DMS53 treated with DMSO at 0.1 percent for 48 hours (cell line): ENCODE results near the gene CCDC182.

Experiments
- DNase-seq: peaks from one replicate; lab custom pipeline; 2025; ENCODE audit not compliant: unreplicated experiment; lab: John Stamatoyannopoulos, UW

The CCDC182 gene

DNA sequence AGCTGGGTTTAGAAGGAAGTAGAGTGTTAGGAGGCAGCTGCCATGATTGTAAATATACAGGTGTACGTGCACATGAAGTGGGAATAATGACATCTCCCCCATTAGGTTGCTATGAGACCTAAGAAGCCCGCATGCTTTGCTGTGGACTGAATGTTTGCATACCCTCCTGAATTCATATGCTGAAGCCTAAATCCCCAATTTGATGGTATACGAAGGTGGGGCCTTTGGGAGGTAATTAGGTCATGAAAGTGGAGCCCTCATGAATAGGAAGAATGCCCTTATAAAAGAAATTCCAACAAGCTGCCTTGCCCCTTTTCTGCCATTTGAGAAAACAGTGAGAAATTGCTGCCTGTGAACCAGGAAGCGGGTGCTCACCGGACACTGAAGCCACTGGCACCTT is 44.0 kb downstream of the CCDC182 start:
- DNase-seq: no peak

DNA sequence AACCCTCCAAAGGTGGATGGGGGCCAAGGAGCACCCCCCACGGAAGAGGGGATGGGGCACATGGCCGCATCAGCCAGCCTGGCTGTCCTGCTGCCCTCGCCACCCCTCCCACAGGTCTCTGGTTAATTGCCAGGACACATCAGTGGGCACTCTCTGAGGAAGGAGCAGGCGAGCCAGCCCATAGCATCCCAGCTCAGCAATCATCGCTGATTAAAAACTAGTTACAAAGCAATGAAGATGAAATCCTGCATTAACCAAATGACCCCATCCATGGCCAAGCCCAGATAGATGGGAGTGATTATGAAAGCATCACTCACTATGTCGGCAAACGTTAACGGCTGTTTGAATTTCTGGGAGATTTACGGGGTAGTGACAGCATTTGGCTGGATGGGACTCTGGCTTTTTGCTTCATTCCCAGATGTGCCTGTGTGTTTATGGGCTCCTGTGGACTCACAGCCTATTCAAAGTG is 45.3 kb downstream of the CCDC182 start:
- DNase-seq: no peak

DNA sequence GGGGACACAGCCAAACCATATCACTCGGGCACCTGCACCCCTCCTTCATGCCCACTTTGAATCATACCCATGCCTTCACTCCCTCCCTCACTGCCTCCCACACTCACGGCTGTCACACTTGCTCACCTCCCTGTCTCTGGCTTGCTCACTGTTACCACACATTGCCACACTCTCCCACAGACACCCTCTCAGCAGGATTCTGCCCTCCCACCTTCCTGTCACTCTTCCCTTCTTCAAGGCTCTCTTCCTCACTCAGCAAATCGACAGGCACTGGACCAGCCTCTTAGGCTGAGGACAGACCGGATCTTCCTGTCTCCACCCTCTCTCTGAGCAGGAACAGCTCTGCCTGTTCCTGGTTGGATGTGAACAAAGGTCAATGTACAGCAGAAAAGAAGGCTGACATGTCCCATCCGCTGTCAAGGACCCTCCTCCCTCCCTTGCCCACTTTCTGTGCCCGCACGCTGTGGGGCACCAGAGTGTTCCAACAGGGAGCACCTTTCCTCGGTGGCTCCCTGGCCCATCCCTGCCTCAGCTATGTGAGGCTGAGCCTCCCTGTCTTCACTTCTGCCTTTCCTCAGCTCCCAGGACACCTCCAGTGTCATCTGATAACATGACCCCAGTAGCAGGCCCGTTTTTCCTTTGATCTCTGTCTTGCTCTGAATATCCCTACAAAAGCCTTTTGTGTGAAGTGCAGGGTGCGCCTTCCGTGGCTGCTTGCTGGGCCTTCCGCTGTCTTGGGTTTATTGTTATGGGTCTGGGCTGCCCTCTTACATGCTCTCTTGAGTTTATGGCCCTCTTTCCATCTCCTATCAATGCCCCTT is 47.0 kb downstream of the CCDC182 start:
- no peak for DNase-seq

DNA sequence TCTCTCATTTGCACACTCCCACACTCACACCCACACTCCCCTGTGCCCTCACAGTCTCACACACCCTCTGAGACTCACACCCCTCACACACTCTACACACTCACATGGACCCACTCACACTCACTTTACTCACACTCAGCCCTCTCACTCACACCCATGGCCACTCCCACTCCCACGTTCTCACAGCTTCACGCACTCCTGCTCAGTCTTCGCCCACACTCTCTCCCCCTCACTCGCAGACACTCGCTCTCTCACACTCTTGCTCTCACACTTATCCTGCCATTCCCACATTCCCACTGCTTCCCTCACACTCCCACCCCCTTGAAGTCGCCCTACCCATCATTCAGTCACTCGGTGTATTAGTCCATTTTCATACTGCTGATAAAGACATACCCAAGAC is 47.9 kb downstream of the CCDC182 start:
- no peak for DNase-seq

DNA sequence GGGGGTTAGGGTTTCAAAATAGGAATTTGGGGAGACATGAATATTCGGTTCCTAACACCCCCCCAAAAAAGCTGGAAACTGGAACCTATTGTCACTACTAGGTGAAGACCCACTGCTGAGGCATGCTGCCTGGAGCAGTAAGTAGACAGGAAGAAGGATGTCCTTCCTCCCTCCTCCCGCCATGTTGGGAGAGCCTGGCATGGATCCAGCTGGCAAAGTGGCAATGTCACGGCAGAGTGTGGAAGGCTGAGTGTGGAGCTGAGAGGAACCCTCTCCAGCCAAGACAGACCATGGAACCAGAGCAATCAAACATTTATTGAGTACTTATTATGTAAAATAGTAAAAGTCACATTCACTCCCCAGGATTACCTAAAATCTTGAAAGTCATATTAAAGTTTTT is 49.0 kb downstream of the CCDC182 start:
- DNase-seq: no peak
